IPS-15b (cell line): ENCODE measurements around the gene ZNF287.

Source experiments
- H3K27me3 ChIP-seq: one replicate; pipeline ENCODE4 v1.6.1; 2013; ENCODE audit warnings: low read length; ENCODE audit not compliant: control insufficient read depth, insufficient read depth
- H3K36me3 ChIP-seq: one replicate; pipeline ENCODE4 v1.6.1; 2013; ENCODE audit warnings: low read length; ENCODE audit not compliant: control insufficient read depth, insufficient read depth
- H3K4me1 ChIP-seq: one replicate; pipeline ENCODE4 v1.6.1; 2013; ENCODE audit warnings: mild to moderate bottlenecking, low read length; ENCODE audit not compliant: control insufficient read depth, insufficient read depth
- H3K4me3 ChIP-seq: one replicate; pipeline ENCODE4 v1.5.1; 2013; ENCODE audit warnings: low read depth, low read length
- H3K9ac ChIP-seq: one replicate; pipeline ENCODE4 v1.6.1; 2013; ENCODE audit warnings: low read depth, mild to moderate bottlenecking, low read length
- H3K9me3 ChIP-seq: one replicate; pipeline ENCODE4 v1.6.1; 2013; ENCODE audit warnings: mild to moderate bottlenecking, low read length; ENCODE audit not compliant: control insufficient read depth, insufficient read depth

Gene ZNF287

GRCh38 chr17:16568541-16569357 is at the start of gene ZNF287:
TSS of gene ZNF287 (minus strand) at chr17:16569204. CDS start at chr17:16567731, 1,473 bp downstream.
- Histone ChIP-seq H3K9me3 (no peaks in the 10 kb centered on the region), H3K4me3 (peak within 1 kb of the TSS; percentile 86), H3K4me1 (no peaks in the 10 kb centered on the region), H3K9ac (no peak within 1 kb of the TSS), H3K27me3 (peaks cover 37% of the 10 kb centered on the region), H3K36me3 (no peaks in the 10 kb centered on the region)

- Histone ChIP-seq H3K4me1 (no peaks in the 10 kb centered on the region), H3K36me3 (no peaks in the 10 kb centered on the region), H3K9ac (no peak overlapping the region), H3K9me3 (peaks cover 8% of the 10 kb centered on the region), H3K4me3 (no peak overlapping the region), H3K27me3 (no peaks in the 10 kb centered on the region)
Measured at GRCh38 chr17:16617481-16618060, 48.6 kb upstream of the ZNF287 start.

GRCh38 chr17:16599537-16599936 is 30.5 kb upstream of the ZNF287 start:
- H3K36me3 ChIP-seq, result no peaks in the 10 kb centered on the region
- H3K9me3 ChIP-seq, result no peaks in the 10 kb centered on the region
- H3K4me1 ChIP-seq, result no peaks in the 10 kb centered on the region
- H3K4me3 ChIP-seq, result no peak overlapping the region
- no peaks in the 10 kb centered on the region for H3K27me3 ChIP-seq
- H3K9ac ChIP-seq, result no peak overlapping the region

- H3K9ac ChIP-seq, result no peak overlapping the region
- H3K36me3 ChIP-seq, result no peaks in the 10 kb centered on the region
- H3K27me3 ChIP-seq, result peaks cover 4% of the 10 kb centered on the region
- H3K4me3 ChIP-seq, result no peak overlapping the region
- no peaks in the 10 kb centered on the region for H3K4me1 ChIP-seq
- H3K9me3 ChIP-seq, result no peaks in the 10 kb centered on the region
Measured at GRCh38 chr17:16593356-16594102, 24.5 kb upstream of the ZNF287 start.

- peak overlapping the region; percentile 47 for H3K9ac ChIP-seq
- no peaks in the 10 kb centered on the region for H3K4me1 ChIP-seq
- H3K27me3 ChIP-seq, result peaks cover 28% of the 10 kb centered on the region
- no peaks in the 10 kb centered on the region for H3K36me3 ChIP-seq
- H3K4me3 ChIP-seq, result peak overlapping the region; percentile 77
- no peaks in the 10 kb centered on the region for H3K9me3 ChIP-seq
Measured at GRCh38 chr17:16589097-16589969, 20.3 kb upstream of the ZNF287 start.

GRCh38 chr17:16585796-16586195 is 16.8 kb upstream of the ZNF287 start:
- no peaks in the 10 kb centered on the region for H3K36me3 ChIP-seq
- no peak overlapping the region for H3K4me3 ChIP-seq
- no peak overlapping the region for H3K9ac ChIP-seq
- no peaks in the 10 kb centered on the region for H3K9me3 ChIP-seq
- H3K4me1 ChIP-seq, result no peaks in the 10 kb centered on the region
- H3K27me3 ChIP-seq, result peaks cover 37% of the 10 kb centered on the region

GRCh38 chr17:16584273-16584995 is 15.4 kb upstream of the ZNF287 start:
- Histone ChIP-seq H3K27me3 (peaks cover 37% of the 10 kb centered on the region), H3K36me3 (no peaks in the 10 kb centered on the region), H3K4me1 (no peaks in the 10 kb centered on the region), H3K9ac (no peak overlapping the region), H3K4me3 (peak overlapping the region; percentile 88), H3K9me3 (no peaks in the 10 kb centered on the region)

GRCh38 chr17:16583781-16584180 is 14.8 kb upstream of the ZNF287 start:
- no peaks in the 10 kb centered on the region for H3K4me1 ChIP-seq
- H3K27me3 ChIP-seq, result peaks cover 36% of the 10 kb centered on the region
- no peaks in the 10 kb centered on the region for H3K36me3 ChIP-seq
- no peak overlapping the region for H3K9ac ChIP-seq
- no peaks in the 10 kb centered on the region for H3K9me3 ChIP-seq
- no peak overlapping the region for H3K4me3 ChIP-seq

GRCh38 chr17:16573466-16573865 is 4.5 kb upstream of the ZNF287 start:
- no peaks in the 10 kb centered on the region for H3K36me3 ChIP-seq

GRCh38 chr17:16569358-16569712 is 331 bp upstream of the ZNF287 start:
- peak overlapping the region; percentile 86 for H3K4me3 ChIP-seq
- H3K36me3 ChIP-seq, result no peaks in the 10 kb centered on the region
- H3K27me3 ChIP-seq, result peaks cover 37% of the 10 kb centered on the region
- no peaks in the 10 kb centered on the region for H3K9me3 ChIP-seq
- H3K9ac ChIP-seq, result no peak overlapping the region
- no peaks in the 10 kb centered on the region for H3K4me1 ChIP-seq

More at GRCh38 chr17:16573466-16573865, 4.5 kb upstream of the ZNF287 start:
- Histone ChIP-seq H3K4me1 (no peaks in the 10 kb centered on the region), H3K27me3 (peaks cover 21% of the 10 kb centered on the region), H3K4me3 (no peak overlapping the region), H3K9ac (no peak overlapping the region), H3K9me3 (no peaks in the 10 kb centered on the region)

- Histone ChIP-seq H3K4me3 (no peak overlapping the region), H3K9ac (no peak overlapping the region), H3K4me1 (no peaks in the 10 kb centered on the region), H3K36me3 (peaks cover 6% of the 10 kb centered on the region), H3K9me3 (peaks cover 16% of the 10 kb centered on the region), H3K27me3 (no peaks in the 10 kb centered on the region)
Measured at GRCh38 chr17:16552637-16553045, 16.4 kb downstream of the ZNF287 start.
